H1 (cell line): ENCODE results near the gene SLC35F3. TPM values are rescaled to one million over a fixed set of nuclear protein-coding genes. Genes with fewer than 3 reads are reported as not detected.

Experiments used
- CBX8 ChIP-seq: fragments of 300-800, 300-1000 bp; sonication (generic); IDR thresholded peaks from 2 replicates; pipeline ENCODE4 v1.7.1; 2016; ENCODE audit warnings: low read depth, low read length, borderline replicate concordance
- HDAC2 ChIP-seq, 2 experiments: fragments of 300-600 bp in 1 of 2; sonication (generic) in 1 of 2; IDR thresholded peaks; 2 replicates each; pipeline ENCODE4 v1.6.1; 2011 to 2012; ENCODE audit warnings: low read depth in 2 of 2, low read length in 2 of 2, mild to moderate bottlenecking in 2 of 2, moderate library complexity in 2 of 2, borderline replicate concordance in 1 of 2, inconsistent platforms in 1 of 2
- KDM5A ChIP-seq: fragments of 200-600 bp; IDR thresholded peaks from 2 replicates; pipeline ENCODE4 v1.7.1; 2012; ENCODE audit warnings: mild to moderate bottlenecking, low read length, inconsistent platforms, mixed read lengths
- POU5F1 ChIP-seq: IDR thresholded peaks from 2 replicates; pipeline ENCODE4 v1.6.1; 2011; ENCODE audit warnings: low read depth, mild to moderate bottlenecking, low read length, moderate library complexity
- SP1 ChIP-seq: IDR thresholded peaks from 2 replicates; pipeline ENCODE4 v1.6.1; 2011; ENCODE audit warnings: low read depth, low read length
- TCF12 ChIP-seq: IDR thresholded peaks from 2 replicates; pipeline ENCODE4 v1.6.1; 2011; ENCODE audit warnings: low read depth, mild to moderate bottlenecking, low read length
- polyA plus RNA-seq, 7 experiments: library from polyadenylated mRNA; depleted of rRNA in 3 of 7; stranded (reverse) in 5 of 7; unstranded in 2 of 7; fragments of >200 nt in 5 of 7; fragments of 200-250 nt in 2 of 7; gene quantifications; 1 replicate in 5 of 7; 2 replicates in 1 of 7; 4 replicates in 1 of 7; pipeline versions ENCODE4 v1.2.1 to v1.2.3, GENCODE V29; 2011 to 2013; ENCODE audit warnings: missing spikeins in 2 of 7, mixed read lengths in 2 of 7
- total RNA-seq: library from RNA; stranded (reverse); fragmentation: NEBNext Ultra II Directional; extraction: Animal tissue kit (Norgen Biotek cat#: 25700); gene quantifications from 2 replicates; pipeline ENCODE4 v1.2.1, GENCODE V29; 2021

SLC35F3 gene
- total and polyA plus RNA-seq, 2 of the 8 experiments (the other 6 are each of a cell fraction or from before 2014, with no cell fraction given), result 0.78 to 1.2 TPM

DNA sequence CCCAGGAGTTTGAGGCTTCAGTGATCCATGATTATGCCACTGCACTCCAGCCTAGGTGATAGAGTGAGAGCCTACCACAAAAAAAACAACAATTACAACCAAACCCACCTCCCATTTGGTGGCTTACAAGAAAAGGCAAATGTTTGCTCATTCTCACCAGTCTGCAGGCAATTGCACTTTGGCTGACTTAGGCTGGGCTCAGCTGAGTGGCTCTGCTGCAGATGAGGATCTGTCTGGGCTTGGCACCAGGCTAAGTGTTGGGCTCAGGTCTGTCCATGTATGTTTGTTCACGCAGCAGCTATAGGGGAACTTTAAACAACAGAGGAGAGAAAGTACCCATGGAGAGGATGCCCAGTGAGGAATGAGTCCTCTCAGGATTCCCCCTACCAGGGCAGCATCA is 440.8 kb downstream of the SLC35F3 start (continued):
- no peak for TF ChIP-seq SP1
- TF ChIP-seq POU5F1, result no peak
- no peak for TF ChIP-seq CBX8
- TF ChIP-seq TCF12, result no peak
- TF ChIP-seq HDAC2 (IDR thresholded peaks at IDR 0.05; ENCODE audit: borderline replicate concordance in 1 of 2, low read depth in 2 of 2, low read length in 2 of 2), result no peak
- TF ChIP-seq KDM5A, result no peak
